ENCODE measurements around the gene EMD.

EMD gene

DNA sequence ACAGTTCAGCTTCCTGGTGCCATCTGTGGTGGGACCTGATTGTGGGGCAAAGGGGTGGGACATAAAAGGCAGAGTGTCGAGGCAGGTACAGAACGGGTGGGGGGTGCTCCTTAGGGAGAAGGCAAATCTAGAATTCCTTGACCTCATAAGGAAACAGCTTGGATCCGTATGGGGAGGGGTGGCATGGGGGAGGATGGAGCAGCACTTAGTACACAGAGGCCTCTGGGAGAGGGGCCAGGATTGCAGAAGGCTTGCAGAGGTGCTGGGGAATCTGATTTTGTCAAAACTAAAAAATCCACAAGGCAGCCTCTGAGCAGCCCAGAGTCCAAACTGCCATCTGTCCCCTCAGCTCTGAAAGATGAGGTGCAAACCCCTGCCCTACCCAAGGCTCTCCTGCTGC is 2.3 kb upstream of the EMD start:
- 100% methylated on average over 2 of the region's 3 CpGs for WGBS (ENCODE audit: insufficient coverage)
- Histone ChIP-seq H3K27me3 (replicated peaks in 2 of 5; ENCODE audit: control insufficient read depth in 4 of 5, insufficient read depth in 5 of 5, low read length in 4 of 5) (peaks cover 0 to 14% (median 0%) of the 10 kb centered on the region in 5 experiments), H3K4me1 (ENCODE audit: control extremely low read depth in 1 of 4, control insufficient read depth in 4 of 4, insufficient read depth in 4 of 4, low read length in 3 of 4) (peaks cover 0 to 49% (median 34%) of the 10 kb centered on the region in 4 experiments), H3K36me3 (ENCODE audit: control insufficient read depth in 4 of 4, insufficient read depth in 4 of 4, low read length in 3 of 4) (peaks cover 0 to 8% (median 2%) of the 10 kb centered on the region in 4 experiments), H3K4me3 (ENCODE audit: control insufficient read depth in 1 of 7, extremely low read depth in 1 of 7, insufficient read depth in 4 of 7, low read depth in 2 of 7, low read length in 6 of 7) (no peak overlapping the region), H3K9me3 (ENCODE audit: control extremely low read depth in 1 of 5, control insufficient read depth in 4 of 5, insufficient read depth in 2 of 5, low read depth in 1 of 5, low read length in 4 of 5) (peaks cover 0 to 9% (median 0%) of the 10 kb centered on the region in 5 experiments), H3K27ac (ENCODE audit: insufficient read depth in 1 of 2, low read depth in 1 of 2, low read length in 2 of 2, poor library complexity in 1 of 2, severe bottlenecking in 2 of 2) (no peak overlapping the region)
- ChIA-PET POLR2A (no interaction called here), CTCF (interaction anchor here (1.1 kb wide), 1 partner anchor 156 kb away, joined by 3 read pairs; no protein-coding TSS in a partner anchor)
- DNase-seq: no peak

GRCh38 chrX:154378059-154378798 is 866 bp upstream of the EMD start:
- CTCF ChIA-PET: interaction anchor here (0.6 to 2.0 kb wide), 2 partner anchors 149 to 441 kb away, joined by 3 to 4 read pairs; no protein-coding TSS in a partner anchor
- POLR2A ChIA-PET: no interaction called here
- peaks cover 0 to 8% (median 2%) of the 10 kb centered on the region in 4 experiments for H3K36me3 ChIP-seq (ENCODE audit: control insufficient read depth in 4 of 4, insufficient read depth in 4 of 4, low read length in 3 of 4)
- H3K27me3 ChIP-seq (replicated peaks in 2 of 5; ENCODE audit: control insufficient read depth in 4 of 5, insufficient read depth in 5 of 5, low read length in 4 of 5): peaks cover 0 to 6% (median 0%) of the 10 kb centered on the region in 5 experiments
- H3K27ac ChIP-seq (ENCODE audit: insufficient read depth in 1 of 2, low read depth in 1 of 2, low read length in 2 of 2, poor library complexity in 1 of 2, severe bottlenecking in 2 of 2): peak overlapping the region; percentile 68 to 77
- DNase-seq: peak; percentile 64 to 76 (median 69)
- peaks cover 0 to 38% (median 25%) of the 10 kb centered on the region in 4 experiments for H3K4me1 ChIP-seq (ENCODE audit: control extremely low read depth in 1 of 4, control insufficient read depth in 4 of 4, insufficient read depth in 4 of 4, low read length in 3 of 4)
- peak overlapping the region in 3 of 7 experiments; percentile 43 to 52 (median 48) for H3K4me3 ChIP-seq (ENCODE audit: control insufficient read depth in 1 of 7, extremely low read depth in 1 of 7, insufficient read depth in 4 of 7, low read depth in 2 of 7, low read length in 6 of 7)
- 37% methylated on average over 62 of the region's 79 CpGs for WGBS (ENCODE audit: insufficient coverage)
- H3K9me3 ChIP-seq (ENCODE audit: control extremely low read depth in 1 of 5, control insufficient read depth in 4 of 5, insufficient read depth in 2 of 5, low read depth in 1 of 5, low read length in 4 of 5): peaks cover 0 to 9% (median 0%) of the 10 kb centered on the region in 5 experiments

DNA sequence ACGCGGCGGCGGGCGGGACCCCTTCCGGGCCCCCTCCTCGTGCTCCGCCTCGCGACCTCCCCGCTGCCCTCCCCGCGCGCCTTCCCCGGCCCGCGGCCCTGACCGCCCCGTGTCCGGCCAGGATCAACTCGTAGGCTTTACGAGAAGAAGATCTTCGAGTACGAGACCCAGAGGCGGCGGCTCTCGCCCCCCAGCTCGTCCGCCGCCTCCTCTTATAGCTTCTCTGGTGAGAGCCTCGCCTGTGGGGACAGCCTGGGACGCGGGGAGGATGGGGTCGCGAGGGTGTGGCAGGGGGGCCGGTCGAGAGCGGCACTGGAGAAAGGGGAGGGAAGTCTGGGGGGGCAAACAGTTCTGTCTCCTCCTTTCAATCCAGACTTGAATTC is 465 bp downstream of the EMD start:
- peaks cover 0 to 8% (median 2%) of the 10 kb centered on the region in 4 experiments for H3K36me3 ChIP-seq (ENCODE audit: control insufficient read depth in 4 of 4, insufficient read depth in 4 of 4, low read length in 3 of 4)
- 44% methylated on average over 26 of the region's 38 CpGs for WGBS (ENCODE audit: insufficient coverage)
- H3K9me3 ChIP-seq (ENCODE audit: control extremely low read depth in 1 of 5, control insufficient read depth in 4 of 5, insufficient read depth in 2 of 5, low read depth in 1 of 5, low read length in 4 of 5): peaks cover 0 to 9% (median 0%) of the 10 kb centered on the region in 5 experiments
- ChIA-PET POLR2A (no interaction called here), CTCF (interaction anchor here (2.0 kb wide), 1 partner anchor 148 kb away, joined by 4 read pairs; no protein-coding TSS in a partner anchor)
- DNase-seq: no peak
- H3K4me1 ChIP-seq (ENCODE audit: control extremely low read depth in 1 of 4, control insufficient read depth in 4 of 4, insufficient read depth in 4 of 4, low read length in 3 of 4): peaks cover 0 to 31% (median 20%) of the 10 kb centered on the region in 4 experiments
- H3K27ac ChIP-seq (ENCODE audit: insufficient read depth in 1 of 2, low read depth in 1 of 2, low read length in 2 of 2, poor library complexity in 1 of 2, severe bottlenecking in 2 of 2): peak overlapping the region; percentile 93 to 95
- H3K27me3 ChIP-seq (replicated peaks in 2 of 5; ENCODE audit: control insufficient read depth in 4 of 5, insufficient read depth in 5 of 5, low read length in 4 of 5): no peaks in the 10 kb centered on the region
- H3K4me3 ChIP-seq (ENCODE audit: control insufficient read depth in 1 of 7, extremely low read depth in 1 of 7, insufficient read depth in 4 of 7, low read depth in 2 of 7, low read length in 6 of 7): peak overlapping the region; percentile 57 to 80 (median 71)

- POLR2A ChIA-PET: no interaction called here
- H3K9me3 ChIP-seq (ENCODE audit: control extremely low read depth in 1 of 5, control insufficient read depth in 4 of 5, insufficient read depth in 2 of 5, low read depth in 1 of 5, low read length in 4 of 5): peaks cover 0 to 9% (median 0%) of the 10 kb centered on the region in 5 experiments
These were observed 1.1 kb downstream of the EMD start for GRCh38 chrX:154380153-154380552.

GRCh38 chrX:154380787-154381186 is 1.7 kb downstream of the EMD start:
- Histone ChIP-seq H3K27ac (ENCODE audit: insufficient read depth in 1 of 2, low read depth in 1 of 2, low read length in 2 of 2, poor library complexity in 1 of 2, severe bottlenecking in 2 of 2) (peak overlapping the region in 1 of 2 experiments; percentile 95), H3K4me1 (ENCODE audit: control extremely low read depth in 1 of 4, control insufficient read depth in 4 of 4, insufficient read depth in 4 of 4, low read length in 3 of 4) (peaks cover 0 to 27% (median 20%) of the 10 kb centered on the region in 4 experiments), H3K27me3 (replicated peaks in 2 of 5; ENCODE audit: control insufficient read depth in 4 of 5, insufficient read depth in 5 of 5, low read length in 4 of 5) (no peaks in the 10 kb centered on the region), H3K9me3 (ENCODE audit: control extremely low read depth in 1 of 5, control insufficient read depth in 4 of 5, insufficient read depth in 2 of 5, low read depth in 1 of 5, low read length in 4 of 5) (peaks cover 0 to 9% (median 0%) of the 10 kb centered on the region in 5 experiments), H3K36me3 (ENCODE audit: control insufficient read depth in 4 of 4, insufficient read depth in 4 of 4, low read length in 3 of 4) (peaks cover 0 to 8% (median 2%) of the 10 kb centered on the region in 4 experiments), H3K4me3 (ENCODE audit: control insufficient read depth in 1 of 7, extremely low read depth in 1 of 7, insufficient read depth in 4 of 7, low read depth in 2 of 7, low read length in 6 of 7) (peak overlapping the region in 1 of 7 experiments; percentile 74)
- 82% methylated on average over 7 of the region's 14 CpGs for WGBS (ENCODE audit: insufficient coverage)
- CTCF ChIA-PET: no interaction called here
- DNase-seq: no peak
- POLR2A ChIA-PET: no interaction called here

More at GRCh38 chrX:154380153-154380552, 1.1 kb downstream of the EMD start:
- 72% methylated on average over 12 of the region's 13 CpGs for WGBS (ENCODE audit: insufficient coverage)
- peaks cover 0 to 27% (median 20%) of the 10 kb centered on the region in 4 experiments for H3K4me1 ChIP-seq (ENCODE audit: control extremely low read depth in 1 of 4, control insufficient read depth in 4 of 4, insufficient read depth in 4 of 4, low read length in 3 of 4)
- DNase-seq: no peak
- no peaks in the 10 kb centered on the region for H3K27me3 ChIP-seq (replicated peaks in 2 of 5; ENCODE audit: control insufficient read depth in 4 of 5, insufficient read depth in 5 of 5, low read length in 4 of 5)
- H3K4me3 ChIP-seq (ENCODE audit: control insufficient read depth in 1 of 7, extremely low read depth in 1 of 7, insufficient read depth in 4 of 7, low read depth in 2 of 7, low read length in 6 of 7): peak overlapping the region; percentile 57 to 80 (median 71)
- peak overlapping the region; percentile 93 to 95 for H3K27ac ChIP-seq (ENCODE audit: insufficient read depth in 1 of 2, low read depth in 1 of 2, low read length in 2 of 2, poor library complexity in 1 of 2, severe bottlenecking in 2 of 2)
- H3K36me3 ChIP-seq (ENCODE audit: control insufficient read depth in 4 of 4, insufficient read depth in 4 of 4, low read length in 3 of 4): peaks cover 0 to 8% (median 2%) of the 10 kb centered on the region in 4 experiments
- CTCF ChIA-PET: interaction anchor here (2.0 kb wide), 1 partner anchor 147 kb away, joined by 4 read pairs; no protein-coding TSS in a partner anchor

DNA sequence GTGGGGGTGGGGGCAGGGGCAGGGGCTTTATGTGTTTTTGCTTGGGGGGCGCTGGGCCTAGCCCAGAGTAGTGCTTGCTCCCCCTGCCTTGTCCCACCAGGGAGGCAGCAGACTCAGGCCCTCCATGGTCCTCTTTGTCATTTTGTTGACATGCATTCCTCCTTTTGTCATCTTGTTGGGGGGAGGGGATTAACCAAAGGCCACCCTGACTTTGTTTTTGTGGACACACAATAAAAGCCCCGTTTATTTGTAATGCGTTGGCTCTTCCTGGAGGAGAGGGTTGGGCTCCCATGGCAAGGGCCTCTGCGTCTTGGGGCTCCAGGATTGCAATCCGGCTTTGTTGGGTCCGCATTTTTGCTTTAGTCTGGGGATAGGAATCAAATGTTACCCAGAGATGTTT is 2.2 kb downstream of the EMD start:
- peaks cover 0 to 8% (median 2%) of the 10 kb centered on the region in 4 experiments for H3K36me3 ChIP-seq (ENCODE audit: control insufficient read depth in 4 of 4, insufficient read depth in 4 of 4, low read length in 3 of 4)
- POLR2A ChIA-PET: no interaction called here
- 82% methylated on average over 5 of the region's 6 CpGs for WGBS (ENCODE audit: insufficient coverage)
- H3K4me3 ChIP-seq (ENCODE audit: control insufficient read depth in 1 of 7, extremely low read depth in 1 of 7, insufficient read depth in 4 of 7, low read depth in 2 of 7, low read length in 6 of 7): no peak overlapping the region
- no peak overlapping the region for H3K27ac ChIP-seq (ENCODE audit: insufficient read depth in 1 of 2, low read depth in 1 of 2, low read length in 2 of 2, poor library complexity in 1 of 2, severe bottlenecking in 2 of 2)
- H3K27me3 ChIP-seq (replicated peaks in 2 of 5; ENCODE audit: control insufficient read depth in 4 of 5, insufficient read depth in 5 of 5, low read length in 4 of 5): no peaks in the 10 kb centered on the region
- CTCF ChIA-PET: interaction anchor here (1.0 to 1.3 kb wide), 2 partner anchors 8 to 51 kb away, joined by 3 to 6 read pairs; no protein-coding TSS in a partner anchor
- peaks cover 0 to 9% (median 0%) of the 10 kb centered on the region in 5 experiments for H3K9me3 ChIP-seq (ENCODE audit: control extremely low read depth in 1 of 5, control insufficient read depth in 4 of 5, insufficient read depth in 2 of 5, low read depth in 1 of 5, low read length in 4 of 5)
- H3K4me1 ChIP-seq (ENCODE audit: control extremely low read depth in 1 of 4, control insufficient read depth in 4 of 4, insufficient read depth in 4 of 4, low read length in 3 of 4): peaks cover 0 to 27% (median 20%) of the 10 kb centered on the region in 4 experiments
- no peak for DNase-seq
